ENCODE measurements around the gene KRT74. TPM values are rescaled to one million over a fixed set of nuclear protein-coding genes. Genes with fewer than 3 reads are reported as not detected.

KRT74 gene
- total and polyA plus RNA-seq, 2 of the 8 experiments (the other 6 are each of a cell fraction or from before 2014, with no cell fraction given) = not detected

GRCh38 chr12:52606096-52606495 is 32.5 kb upstream of the KRT74 start (continued):
- TF ChIP-seq CHD7 (IDR thresholded peaks at IDR 0.05; ENCODE audit: insufficient replicate concordance, low read length) (no peak), TAF7 (optimal IDR thresholded peaks at IDR 0.05; ENCODE audit: borderline replicate concordance, low read depth, low read length) (no peak), YY1 (IDR thresholded peaks at IDR 0.05; ENCODE audit: low read depth, low read length) (no peak), EZH2 (IDR thresholded peaks at IDR 0.05; ENCODE audit: low read depth, low read length, severe bottlenecking) (no peak), ASH2L (IDR thresholded peaks at IDR 0.05; ENCODE audit: low read length) (no peak)
